ENCODE data around the gene MMP14. TPM values are rescaled to one million over a fixed set of nuclear protein-coding genes. Genes with fewer than 3 reads are reported as not detected.

The MMP14 gene
- total RNA-seq: 1 to 10 TPM; 1.2 to 1.7 (median 1.4) TPM
- 0.45 TPM for total RNA-seq (2013)

DNA sequence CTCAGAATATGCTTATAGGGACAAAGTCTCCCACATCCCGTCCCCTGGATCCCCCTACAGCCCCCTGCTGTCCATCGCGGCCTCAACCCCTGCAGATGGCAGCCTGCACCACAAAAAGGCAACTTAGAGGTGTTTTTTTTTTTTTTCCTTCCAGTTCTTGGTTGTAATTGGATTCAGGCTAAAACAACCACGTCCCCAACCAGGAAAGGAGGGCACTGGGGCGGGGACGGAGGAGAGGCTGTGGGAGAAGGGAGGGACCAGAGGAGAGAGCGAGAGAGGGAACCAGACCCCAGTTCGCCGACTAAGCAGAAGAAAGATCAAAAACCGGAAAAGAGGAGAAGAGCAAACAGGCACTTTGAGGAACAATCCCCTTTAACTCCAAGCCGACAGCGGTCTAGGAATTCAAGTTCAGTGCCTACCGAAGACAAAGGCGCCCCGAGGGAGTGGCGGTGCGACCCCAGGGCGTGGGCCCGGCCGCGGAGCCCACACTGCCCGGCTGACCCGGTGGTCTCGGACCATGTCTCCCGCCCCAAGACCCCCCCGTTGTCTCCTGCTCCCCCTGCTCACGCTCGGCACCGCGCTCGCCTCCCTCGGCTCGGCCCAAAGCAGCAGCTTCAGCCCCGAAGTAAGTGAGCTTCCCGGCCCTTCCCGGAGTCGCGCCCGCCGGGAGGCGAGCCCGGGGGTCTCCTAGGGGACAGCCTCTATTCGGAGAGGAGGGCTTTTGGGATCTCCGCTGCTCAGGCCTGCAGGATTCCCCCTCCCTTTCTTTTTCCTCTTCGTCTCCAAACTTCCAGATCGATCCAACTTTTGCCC is at the start of gene MMP14:
Gene MMP14, plus strand, starts transcription at position 285 of the 813 bp plus-strand sequence. Its CDS starts 233 bp downstream, at position 518.
- no peaks in the 10 kb centered on the region for H3K36me3 Mint-ChIP-seq
- H3K36me3 ChIP-seq (ENCODE audit: control insufficient read depth, insufficient read depth, low read length): peaks cover 9% of the 10 kb centered on the region
- TF ChIP-seq, protein P1, sequence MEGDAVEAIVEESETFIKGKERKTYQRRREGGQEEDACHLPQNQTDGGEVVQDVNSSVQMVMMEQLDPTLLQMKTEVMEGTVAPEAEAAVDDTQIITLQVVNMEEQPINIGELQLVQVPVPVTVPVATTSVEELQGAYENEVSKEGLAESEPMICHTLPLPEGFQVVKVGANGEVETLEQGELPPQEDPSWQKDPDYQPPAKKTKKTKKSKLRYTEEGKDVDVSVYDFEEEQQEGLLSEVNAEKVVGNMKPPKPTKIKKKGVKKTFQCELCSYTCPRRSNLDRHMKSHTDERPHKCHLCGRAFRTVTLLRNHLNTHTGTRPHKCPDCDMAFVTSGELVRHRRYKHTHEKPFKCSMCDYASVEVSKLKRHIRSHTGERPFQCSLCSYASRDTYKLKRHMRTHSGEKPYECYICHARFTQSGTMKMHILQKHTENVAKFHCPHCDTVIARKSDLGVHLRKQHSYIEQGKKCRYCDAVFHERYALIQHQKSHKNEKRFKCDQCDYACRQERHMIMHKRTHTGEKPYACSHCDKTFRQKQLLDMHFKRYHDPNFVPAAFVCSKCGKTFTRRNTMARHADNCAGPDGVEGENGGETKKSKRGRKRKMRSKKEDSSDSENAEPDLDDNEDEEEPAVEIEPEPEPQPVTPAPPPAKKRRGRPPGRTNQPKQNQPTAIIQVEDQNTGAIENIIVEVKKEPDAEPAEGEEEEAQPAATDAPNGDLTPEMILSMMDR (IDR thresholded peaks at IDR 0.05): no peak
- peak within 1 kb of the TSS; percentile 86 for H3K4me3 Mint-ChIP-seq
- H3K9me3 Mint-ChIP-seq: no peaks in the 10 kb centered on the region
- no peak within 1 kb of the TSS for H3K27ac ChIP-seq (ENCODE audit: low read length)
- H3K27me3 Mint-ChIP-seq (ENCODE audit: low read depth in 2 of 2): peaks cover 24 to 31% of the 10 kb centered on the region in 2 donors
- peaks cover 7 to 18% of the 10 kb centered on the region in 2 donors for H3K4me1 Mint-ChIP-seq
- H3K27me3 ChIP-seq (ENCODE audit: control insufficient read depth, insufficient read depth, low read length): peaks cover 20% of the 10 kb centered on the region
- H3K9me3 ChIP-seq (ENCODE audit: control insufficient read depth, insufficient read depth, low read length): no peaks in the 10 kb centered on the region
- ATAC-seq (no peak), DNase-seq (no peak)
- peaks cover 15% of the 10 kb centered on the region for H3K4me1 ChIP-seq (ENCODE audit: control insufficient read depth, insufficient read depth, low read length)
- H3K27ac Mint-ChIP-seq: peak within 1 kb of the TSS in 1 of 2 donors; percentile 90
- peak within 1 kb of the TSS; percentile 30 for H3K4me3 ChIP-seq (ENCODE audit: low read length)
- intact Hi-C loops (cut with micrococcal nuclease): no loop called here
- WGBS (ENCODE audit: insufficient coverage): 19% methylated on average over 45 of the region's 46 CpGs

DNA sequence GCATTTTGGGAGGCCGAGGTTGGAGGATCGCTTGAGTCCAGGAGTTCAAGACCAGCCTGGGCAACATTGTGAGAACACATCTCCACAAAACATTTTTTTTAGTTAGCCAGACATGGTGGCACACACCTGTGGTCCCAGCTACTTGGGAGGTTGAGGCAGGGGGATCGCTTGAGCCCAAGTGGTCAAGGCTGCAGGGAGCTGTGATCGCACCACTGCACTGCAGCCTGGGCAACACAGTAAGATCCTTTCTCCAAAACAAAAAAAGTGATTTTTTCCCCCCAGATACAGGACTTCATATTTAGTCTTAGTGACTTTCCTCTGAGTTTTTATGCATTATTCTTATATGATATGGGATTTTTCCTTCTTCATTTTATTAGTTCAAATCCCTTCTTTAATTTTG is 49.7 kb upstream of the MMP14 start:
- Histone ChIP-seq H3K36me3 (ENCODE audit: control insufficient read depth, insufficient read depth, low read length) (no peaks in the 10 kb centered on the region), H3K9me3 (ENCODE audit: control insufficient read depth, insufficient read depth, low read length) (no peaks in the 10 kb centered on the region), H3K4me3 (ENCODE audit: low read length) (no peak overlapping the region), H3K27me3 (ENCODE audit: control insufficient read depth, insufficient read depth, low read length) (no peaks in the 10 kb centered on the region), H3K4me1 (ENCODE audit: control insufficient read depth, insufficient read depth, low read length) (peaks cover 7% of the 10 kb centered on the region), H3K27ac (ENCODE audit: low read length) (no peak overlapping the region)
- no peak for ATAC-seq
- Mint-ChIP-seq H3K27me3 (ENCODE audit: low read depth in 2 of 2) (peaks cover 0 to 7% of the 10 kb centered on the region in 2 donors), H3K27ac (no peak overlapping the region), H3K4me3 (no peak overlapping the region), H3K9me3 (no peaks in the 10 kb centered on the region), H3K4me1 (no peaks in the 10 kb centered on the region), H3K36me3 (no peaks in the 10 kb centered on the region)
- DNase-seq: no peak
- intact Hi-C loops (cut with micrococcal nuclease): no loop called here
- WGBS (ENCODE audit: insufficient coverage): 94% methylated on average over 3 of the region's 4 CpGs
- TF ChIP-seq, protein P1 (IDR thresholded peaks at IDR 0.05): no peak

DNA sequence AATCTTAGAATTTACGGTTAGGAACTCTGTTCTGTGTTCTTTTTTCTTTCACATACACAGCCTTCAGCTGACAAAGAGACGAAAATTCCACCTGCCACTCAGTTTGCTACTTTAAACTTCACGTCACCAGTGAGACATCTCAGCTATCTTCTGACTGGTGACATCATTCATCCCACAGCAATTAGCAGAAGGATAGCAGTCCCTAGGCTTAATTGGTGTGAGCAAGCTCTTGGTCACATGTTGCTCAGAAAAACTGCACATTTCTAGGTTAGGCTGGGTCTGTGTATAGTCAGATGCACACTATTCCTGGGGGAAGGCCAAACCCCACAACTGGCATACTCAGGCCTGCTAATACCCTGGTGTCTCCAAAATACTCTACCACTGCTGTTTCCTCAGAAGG is 45.1 kb upstream of the MMP14 start:
- intact Hi-C loops (cut with micrococcal nuclease): no loop called here
- H3K4me3 Mint-ChIP-seq: no peak overlapping the region
- Histone ChIP-seq H3K4me1 (ENCODE audit: control insufficient read depth, insufficient read depth, low read length) (peaks cover 7% of the 10 kb centered on the region), H3K4me3 (ENCODE audit: low read length) (no peak overlapping the region), H3K27ac (ENCODE audit: low read length) (no peak overlapping the region), H3K27me3 (ENCODE audit: control insufficient read depth, insufficient read depth, low read length) (no peaks in the 10 kb centered on the region), H3K36me3 (ENCODE audit: control insufficient read depth, insufficient read depth, low read length) (no peaks in the 10 kb centered on the region), H3K9me3 (ENCODE audit: control insufficient read depth, insufficient read depth, low read length) (no peaks in the 10 kb centered on the region)
- no peak overlapping the region for H3K27ac Mint-ChIP-seq
- H3K9me3 Mint-ChIP-seq: no peaks in the 10 kb centered on the region
- peaks cover 9 to 18% of the 10 kb centered on the region in 2 donors for H3K27me3 Mint-ChIP-seq (ENCODE audit: low read depth in 2 of 2)
- H3K36me3 Mint-ChIP-seq: no peaks in the 10 kb centered on the region
- no peaks in the 10 kb centered on the region for H3K4me1 Mint-ChIP-seq
- 87% methylated on average over 3 of the region's 3 CpGs for WGBS (ENCODE audit: insufficient coverage)
- ATAC-seq (no peak), DNase-seq (no peak)
- TF ChIP-seq, protein P1 (IDR thresholded peaks at IDR 0.05): no peak

Data from natural killer cell (primary cell).